GM19438 (cell line): ENCODE data around the gene TMEM50A.
"Not testable (repeated sequence)": the region's sequence is repeated elsewhere in the genome, so short reads cannot be mapped to it uniquely, and the experiment has no call there.

Source experiments
- ATAC-seq: cut with Tn5 transposase; IDR thresholded peaks from one replicate; pipeline ENCODE4 v1.9.1; 2021; ENCODE audit warnings: low read depth; ENCODE audit not compliant: unreplicated experiment

Gene TMEM50A

GRCh38 chr1:25383090-25383489 is 45.0 kb downstream of the TMEM50A start:
- not testable (repeated sequence) for ATAC-seq

- ATAC-seq, result not testable (repeated sequence)
These were observed 45.7 kb downstream of the TMEM50A start for GRCh38 chr1:25383875-25384274.

- not testable (repeated sequence) for ATAC-seq
These were observed 49.0 kb downstream of the TMEM50A start for GRCh38 chr1:25387096-25387495.

- ATAC-seq, result not testable (repeated sequence)
These were observed 50.6 kb downstream of the TMEM50A start for GRCh38 chr1:25388691-25389090.

GRCh38 chr1:25389721-25390120 is 51.6 kb downstream of the TMEM50A start:
- ATAC-seq, result not testable (repeated sequence)

- no peak for ATAC-seq
These were observed 54.7 kb downstream of the TMEM50A start for GRCh38 chr1:25392841-25393240.

GRCh38 chr1:25397549-25397948 is 59.4 kb downstream of the TMEM50A start:
- ATAC-seq, result not testable (repeated sequence)

GRCh38 chr1:25398079-25398478 is 59.9 kb downstream of the TMEM50A start:
- ATAC-seq, result not testable (repeated sequence)

GRCh38 chr1:25402947-25403803 is 65.0 kb downstream of the TMEM50A start:
- ATAC-seq, result not testable (repeated sequence)

- not testable (repeated sequence) for ATAC-seq
These were observed 67.7 kb downstream of the TMEM50A start for GRCh38 chr1:25405731-25406305.

- ATAC-seq, result not testable (repeated sequence)
These were observed 71.7 kb downstream of the TMEM50A start for GRCh38 chr1:25409641-25410427.
